ENCODE measurements around the gene MTHFD1. TPM values are rescaled to one million over a fixed set of nuclear protein-coding genes. Genes with fewer than 3 reads are reported as not detected.

MTHFD1 gene
- total RNA-seq, 1 experiment from 2014 or later: 153 TPM

DNA sequence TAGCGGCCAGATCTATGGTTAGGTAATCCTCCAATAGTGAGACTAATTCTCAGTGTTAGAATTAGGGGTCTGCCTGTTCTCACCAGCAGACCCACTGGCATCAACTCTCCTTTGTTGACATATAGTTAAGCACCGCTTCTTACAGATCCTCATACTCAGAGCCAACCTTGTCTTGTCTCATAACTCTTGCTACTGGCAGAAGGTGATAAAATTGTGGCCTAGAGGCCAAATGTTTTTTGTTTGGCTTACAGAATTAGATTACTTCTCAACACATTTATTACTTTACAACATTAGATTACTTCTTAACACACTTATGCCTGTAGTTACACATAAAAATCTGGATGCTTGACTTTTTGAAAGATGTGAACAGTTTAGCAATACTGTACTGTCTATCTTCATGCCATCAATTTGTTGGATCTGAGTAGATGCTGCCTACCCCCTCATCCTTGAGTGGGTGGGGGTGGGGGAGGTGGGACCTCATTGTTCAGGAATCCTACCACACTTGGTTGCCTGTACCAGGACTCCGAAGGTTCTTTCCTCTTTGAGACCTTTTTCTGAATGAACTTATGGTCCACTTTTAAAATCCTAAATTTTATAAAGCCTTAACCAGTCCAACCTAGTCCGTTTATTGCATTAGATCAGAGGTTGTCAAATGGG is 7.0 kb downstream of the MTHFD1 start:
- CTCF ChIA-PET: no interaction called here
- no peak overlapping the region for H3K4me3 ChIP-seq (replicated peaks in 1 of 2; ENCODE audit: low read depth in 1 of 2, low read length in 2 of 2)
- peaks cover 5 to 11% of the 10 kb centered on the region in 2 experiments; a peak in 3 of 4 replicates for H3K36me3 ChIP-seq (ENCODE audit: control insufficient read depth in 1 of 2, insufficient read depth in 2 of 2, low read length in 2 of 2)
- no peak overlapping the region for H3K9ac ChIP-seq (ENCODE audit: low read length)
- peaks cover 97% of the 10 kb centered on the region for H3K79me2 ChIP-seq (ENCODE audit: insufficient read depth, low read length)
- no peaks in the 10 kb centered on the region; the same call in 1 of the 2 replicates for H3K9me2 ChIP-seq (ENCODE audit: insufficient read depth)
- no peaks in the 10 kb centered on the region for H3K27me3 ChIP-seq (ENCODE audit: insufficient read depth, low read length)
- H2AFZ ChIP-seq (ENCODE audit: low read depth, low read length, poor library complexity, severe bottlenecking): no peak overlapping the region
- DNase-seq (ENCODE audit: low read depth, low spot score) (no peak), ATAC-seq (no peak)
- no peaks in the 10 kb centered on the region for H3K4me1 ChIP-seq (ENCODE audit: control insufficient read depth in 1 of 2, insufficient read depth in 2 of 2, low read length in 2 of 2)
- H4K20me1 ChIP-seq (ENCODE audit: insufficient read depth): peaks cover 4% of the 10 kb centered on the region; the same call in 1 of the 2 replicates
- POLR2A ChIA-PET: no interaction called here
- TF ChIP-seq SRF (IDR thresholded peaks at IDR 0.05; ENCODE audit: low read depth) (no peak), POLR2AphosphoS5 (IDR thresholded peaks at IDR 0.05; ENCODE audit: low read depth, low read length) (no peak)
- TF ChIP-seq, protein P1, sequence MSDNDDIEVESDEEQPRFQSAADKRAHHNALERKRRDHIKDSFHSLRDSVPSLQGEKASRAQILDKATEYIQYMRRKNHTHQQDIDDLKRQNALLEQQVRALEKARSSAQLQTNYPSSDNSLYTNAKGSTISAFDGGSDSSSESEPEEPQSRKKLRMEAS (IDR thresholded peaks at IDR 0.05): no peak
- RAD21 ChIA-PET (ENCODE audit: low non-redundant PET in 1 of 2, low total read pairs in 2 of 2, uncharacterized antibody in 2 of 2, unreplicated experiment in 2 of 2): no interaction called here
- intact Hi-C loops (cut with micrococcal nuclease): no loop called here
- no peak overlapping the region for H3K27ac ChIP-seq (ENCODE audit: low read depth, low read length)
- H3K4me2 ChIP-seq (ENCODE audit: low read length): no peak overlapping the region
- no peaks in the 10 kb centered on the region for H3K9me3 ChIP-seq (ENCODE audit: control insufficient read depth in 1 of 2, insufficient read depth in 1 of 2, low read depth in 1 of 2, low read length in 2 of 2)
- BruUV-seq (replicated peaks): no TSS peak

DNA sequence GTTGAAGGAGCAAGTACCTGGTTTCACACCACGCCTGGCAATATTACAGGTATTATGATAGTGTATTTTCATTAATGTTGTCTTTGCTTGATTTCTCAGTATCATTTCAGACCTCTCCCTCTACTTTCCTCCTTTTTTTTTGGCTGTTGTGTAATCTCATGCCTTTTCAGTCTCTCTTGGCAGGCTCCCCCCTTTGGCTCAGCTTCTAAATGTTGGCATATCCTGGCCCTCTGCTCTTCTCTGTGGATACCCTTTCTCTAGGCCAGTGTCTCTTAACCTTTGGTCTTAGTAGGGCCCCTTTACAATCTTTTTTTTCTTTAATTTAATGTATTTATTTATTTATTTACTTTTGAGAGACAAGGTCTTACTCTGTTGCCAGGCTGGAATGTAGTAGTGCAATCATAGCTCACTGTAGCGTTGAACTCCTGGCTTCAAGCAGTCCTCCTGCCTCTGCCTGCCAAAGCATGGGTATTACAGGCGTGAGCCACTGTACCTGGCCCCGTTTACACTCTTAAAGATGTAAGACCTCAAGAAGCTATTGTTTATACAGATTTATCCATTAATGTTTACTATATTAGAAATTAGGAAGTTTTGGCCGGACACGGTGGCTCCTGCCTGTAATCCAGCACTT is 12.8 kb downstream of the MTHFD1 start:
- ChIA-PET POLR2A (interaction anchor here (1.7 kb wide), 1 partner anchor 13 kb away, joined by 8 read pairs; the partner anchor contains the start of gene MTHFD1), RAD21 (ENCODE audit: low non-redundant PET in 1 of 2, low total read pairs in 2 of 2, uncharacterized antibody in 2 of 2, unreplicated experiment in 2 of 2) (interaction anchor here in 1 of 2 experiments (1.0 kb wide), 1 partner anchor 29 kb away, joined by 3 read pairs; no protein-coding TSS in a partner anchor)
- H3K4me3 ChIP-seq (replicated peaks in 1 of 2; ENCODE audit: low read depth in 1 of 2, low read length in 2 of 2): no peak overlapping the region

More for the DNA sequence above, 12.8 kb downstream of the MTHFD1 start:
- DNase-seq (ENCODE audit: low read depth, low spot score) (no peak), ATAC-seq (no peak)
- Histone ChIP-seq H3K9me3 (ENCODE audit: control insufficient read depth in 1 of 2, insufficient read depth in 1 of 2, low read depth in 1 of 2, low read length in 2 of 2) (no peaks in the 10 kb centered on the region), H3K79me2 (ENCODE audit: insufficient read depth, low read length) (peaks cover 81% of the 10 kb centered on the region), H3K36me3 (ENCODE audit: control insufficient read depth in 1 of 2, insufficient read depth in 2 of 2, low read length in 2 of 2) (peaks cover 3 to 20% of the 10 kb centered on the region in 2 experiments; a peak in 2 of 4 replicates), H2AFZ (ENCODE audit: low read depth, low read length, poor library complexity, severe bottlenecking) (no peak overlapping the region), H3K27me3 (ENCODE audit: insufficient read depth, low read length) (no peaks in the 10 kb centered on the region), H3K4me1 (ENCODE audit: control insufficient read depth in 1 of 2, insufficient read depth in 2 of 2, low read length in 2 of 2) (no peaks in the 10 kb centered on the region), H3K9ac (ENCODE audit: low read length) (no peak overlapping the region), H3K4me2 (ENCODE audit: low read length) (no peak overlapping the region), H3K9me2 (ENCODE audit: insufficient read depth) (no peaks in the 10 kb centered on the region), H4K20me1 (ENCODE audit: insufficient read depth) (peaks cover 4% of the 10 kb centered on the region; the same call in 1 of the 2 replicates), H3K27ac (ENCODE audit: low read depth, low read length) (no peak overlapping the region)
- intact Hi-C loops (cut with micrococcal nuclease): no loop called here
- CTCF ChIA-PET: interaction anchor here (1.6 kb wide), 1 partner anchor 29 kb away, joined by 5 read pairs; no protein-coding TSS in a partner anchor
- no peak for TF ChIP-seq CBX3 (IDR thresholded peaks at IDR 0.05; ENCODE audit: low read depth)
- no peak for TF ChIP-seq ZNF274 (IDR thresholded peaks at IDR 0.05; ENCODE audit: low read depth, low read length)
- TF ChIP-seq, protein P1 (IDR thresholded peaks at IDR 0.05): no peak
- TF ChIP-seq FOSL1 (IDR thresholded peaks at IDR 0.05; ENCODE audit: low read depth): no peak
- TF ChIP-seq ZFX (IDR thresholded peaks at IDR 0.05): no peak
- BruUV-seq (replicated peaks): no TSS peak
